ENCODE results near the gene GGNBP2. TPM values are rescaled to one million over a fixed set of nuclear protein-coding genes. Genes with fewer than 3 reads are reported as not detected.

Gene GGNBP2
- total RNA-seq, 1 donor from 2014 or later: 118 TPM

GRCh38 chr17:36527621-36528250 is 17.0 kb upstream of the GGNBP2 start:
- Mint-ChIP-seq H3K4me3 (no peak overlapping the region), H3K27ac (no peak overlapping the region), H3K4me1 (no peaks in the 10 kb centered on the region), H3K36me3 (ENCODE audit: low read depth) (peaks cover 55% of the 10 kb centered on the region), H3K27me3 (no peaks in the 10 kb centered on the region), H3K9me3 (no peaks in the 10 kb centered on the region)
- ATAC-seq (ENCODE audit: low read depth) (no peak), DNase-seq (no peak)
- ChIA-PET POLR2A (interaction anchor here (0.7 to 1.6 kb wide), 2 partner anchors 16 to 446 kb away, joined by 3 read pairs; no protein-coding TSS in a partner anchor), CTCF (no interaction called here)
- intact Hi-C loops (cut with micrococcal nuclease): no loop called here
- TF ChIP-seq CTCF (IDR thresholded peaks at IDR 0.05): no peak

- H3K4me1 Mint-ChIP-seq: peaks cover 8% of the 10 kb centered on the region
- no peak for TF ChIP-seq CTCF (IDR thresholded peaks at IDR 0.05)
- no peak for ATAC-seq (ENCODE audit: low read depth)
- DNase-seq: no peak
- H3K36me3 Mint-ChIP-seq (ENCODE audit: low read depth): peaks cover 56% of the 10 kb centered on the region
- ChIA-PET CTCF (no interaction called here), POLR2A (no interaction called here)
- no peak overlapping the region for H3K4me3 Mint-ChIP-seq
- H3K9me3 Mint-ChIP-seq: no peaks in the 10 kb centered on the region
- no peaks in the 10 kb centered on the region for H3K27me3 Mint-ChIP-seq
- H3K27ac Mint-ChIP-seq: no peak overlapping the region
- intact Hi-C loops (cut with micrococcal nuclease): no loop called here
Observed at GRCh38 chr17:36529121-36529520, 15.6 kb upstream of the GGNBP2 start.

GRCh38 chr17:36532435-36532975 is 12.2 kb upstream of the GGNBP2 start:
- H3K4me1 Mint-ChIP-seq: peaks cover 20% of the 10 kb centered on the region
- ATAC-seq (ENCODE audit: low read depth) (no peak), DNase-seq (no peak)
- POLR2A ChIA-PET: interaction anchor here (0.5 kb wide), 1 partner anchor 12 kb away, joined by 5 read pairs; the partner anchor contains the start of gene GGNBP2
- peaks cover 44% of the 10 kb centered on the region for H3K36me3 Mint-ChIP-seq (ENCODE audit: low read depth)
- H3K9me3 Mint-ChIP-seq: no peaks in the 10 kb centered on the region
- intact Hi-C loops (cut with micrococcal nuclease): loop anchor here (5.0 kb wide), 1 partner anchor 585 kb away; no protein-coding TSS in a partner anchor
- no peaks in the 10 kb centered on the region for H3K27me3 Mint-ChIP-seq
- H3K27ac Mint-ChIP-seq: no peak overlapping the region
- CTCF ChIA-PET: no interaction called here
- no peak overlapping the region for H3K4me3 Mint-ChIP-seq
- no peak for TF ChIP-seq CTCF (IDR thresholded peaks at IDR 0.05)

- intact Hi-C loops (cut with micrococcal nuclease): loop anchor here (1.0 to 5.0 kb wide), 4 partner anchors 48 to 587 kb away; partner anchors contain the start of genes MRM1 and ZNHIT3
- Mint-ChIP-seq H3K4me1 (peaks cover 20% of the 10 kb centered on the region), H3K9me3 (no peaks in the 10 kb centered on the region), H3K4me3 (peak overlapping the region; percentile 98), H3K27me3 (no peaks in the 10 kb centered on the region), H3K36me3 (ENCODE audit: low read depth) (peaks cover 43% of the 10 kb centered on the region), H3K27ac (peak overlapping the region; percentile 100)
- ATAC-seq (ENCODE audit: low read depth): peak; percentile 36
- TF ChIP-seq CTCF (IDR thresholded peaks at IDR 0.05): no peak
- ChIA-PET CTCF (interaction anchor here (0.6 to 2.7 kb wide), 5 partner anchors 10 to 460 kb away, joined by 3 to 12 read pairs (median 5); partner anchors contain the start of gene GGNBP2), POLR2A (interaction anchor here (0.9 to 5.0 kb wide), 9 partner anchors 10 to 1287 kb away, joined by 3 to 153 read pairs (median 6); partner anchors contain the start of genes GGNBP2, MRM1 and ZNHIT3)
- peak; percentile 60 for DNase-seq
Observed at GRCh38 chr17:36533935-36534839, 10.5 kb upstream of the GGNBP2 start.

Data from activated B cell treated with CpG ODN at 0.5 μM for 24 hours (primary cell).